ENCODE measurements around the gene IL1RAPL1.

- TF ChIP-seq POLR2A (IDR thresholded peaks at IDR 0.05) (no peak), CTCF (IDR thresholded peaks at IDR 0.05) (no peak)
Observed at GRCh38 chrX:28876901-28877300, 289.7 kb downstream of the IL1RAPL1 start.

Data from thyroid gland (tissue), 4 donors.